DLD1 (cell line): Measurements from ENCODE around the gene EVC2.
"Not testable (repeated sequence)": the region's sequence is repeated elsewhere in the genome, so short reads cannot be mapped to it uniquely, and the experiment has no call there.

Experiments used
- in situ Hi-C: cut with HindIII; loops from 2 replicates; pipeline ENCODE4 v1.10.0; 2017; ENCODE audit warnings: low sequenced_read_pairs

Gene EVC2

DNA sequence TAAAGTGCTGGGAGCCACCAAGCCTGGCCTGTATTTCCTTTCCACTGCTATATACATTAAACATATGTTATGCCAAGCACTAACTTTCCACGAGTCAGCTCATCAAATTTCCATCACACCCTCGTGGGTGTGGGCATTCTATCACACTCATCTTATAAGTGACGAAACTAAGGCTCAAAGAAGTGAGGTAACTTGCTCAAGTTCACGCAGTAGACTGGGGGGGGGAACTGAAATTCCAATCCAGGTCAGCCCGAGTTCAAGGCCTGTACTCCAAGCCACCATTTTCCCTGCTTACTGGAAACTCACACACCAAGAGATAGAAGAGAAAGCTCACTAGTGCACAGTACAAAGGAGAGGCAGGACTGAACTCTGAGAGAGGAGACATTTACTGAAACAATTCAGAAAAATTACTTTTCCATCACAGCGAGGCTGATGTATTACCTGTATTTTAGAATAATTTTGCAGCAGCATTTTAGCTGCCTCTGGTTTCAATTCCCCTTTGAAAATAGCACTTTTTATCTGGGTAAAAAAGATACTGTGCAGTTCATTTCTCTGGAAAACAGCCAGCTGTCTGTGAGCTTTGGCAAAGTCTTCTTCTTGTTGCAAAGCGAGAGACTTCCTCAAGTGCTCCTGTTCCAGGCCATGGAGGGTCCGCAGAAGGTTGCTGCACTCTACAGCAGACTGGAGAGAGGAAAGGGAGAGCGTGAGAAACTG, 76.8 kb downstream of the EVC2 start:
- in situ Hi-C loops = no loop called here

DNA sequence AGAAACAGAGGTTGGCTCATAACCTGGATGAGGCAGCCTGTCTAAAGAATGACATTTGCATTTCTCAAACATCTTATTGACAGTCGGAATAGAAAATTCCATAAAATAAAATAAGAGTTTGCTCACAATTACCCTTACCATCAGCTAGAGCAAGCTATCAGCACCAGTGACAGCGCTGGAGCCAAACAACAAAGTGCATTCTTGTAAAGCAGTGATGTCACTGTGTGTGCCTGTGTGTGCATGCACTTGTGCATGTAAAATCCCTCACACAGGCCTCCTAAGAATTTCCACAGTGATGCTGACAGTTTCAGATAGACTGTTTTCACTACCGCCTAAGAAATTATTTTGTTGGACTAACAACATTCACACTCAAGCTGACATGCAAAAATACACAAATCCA, 77.6 kb downstream of the EVC2 start:
- in situ Hi-C loops = no loop called here

DNA sequence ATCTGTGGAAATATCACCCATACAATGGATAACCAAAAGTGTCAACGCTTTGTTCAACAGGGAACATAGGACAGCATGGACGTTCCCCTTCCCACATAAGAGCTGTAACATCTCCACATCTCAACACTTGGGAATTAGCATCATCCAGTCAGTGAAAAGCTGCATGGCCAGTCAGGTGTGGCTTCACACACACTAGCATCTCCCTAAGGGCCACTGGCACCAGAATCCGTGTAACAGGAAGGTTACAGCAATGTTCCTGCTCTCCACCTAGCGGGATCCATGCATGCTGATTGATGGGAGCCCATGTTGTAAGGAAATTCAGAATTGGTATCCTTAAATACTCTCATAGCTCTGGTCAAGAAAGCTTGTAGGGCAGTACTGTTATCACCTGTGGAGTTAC, 78.8 kb downstream of the EVC2 start:
- in situ Hi-C loops = no loop called here

DNA sequence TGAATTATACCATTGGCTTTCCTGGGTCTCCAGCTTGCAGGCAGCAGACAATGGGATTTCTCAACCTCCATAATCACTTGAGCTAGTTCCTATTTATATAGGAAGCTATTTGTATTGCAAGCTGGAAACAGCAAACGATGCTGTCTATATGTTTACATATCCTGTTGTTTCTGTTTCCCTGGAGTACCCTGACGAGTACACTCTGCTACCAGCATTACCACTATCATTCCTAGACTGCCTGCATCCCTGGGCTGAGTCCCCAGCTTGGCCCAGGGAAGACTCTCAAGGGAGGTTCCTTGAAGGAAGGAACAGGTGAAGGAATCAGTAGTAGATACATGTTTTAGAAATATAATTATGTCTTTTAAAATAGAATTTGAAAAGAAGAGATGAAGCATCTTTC, 81.4 kb downstream of the EVC2 start:
- in situ Hi-C loops = no loop called here

DNA sequence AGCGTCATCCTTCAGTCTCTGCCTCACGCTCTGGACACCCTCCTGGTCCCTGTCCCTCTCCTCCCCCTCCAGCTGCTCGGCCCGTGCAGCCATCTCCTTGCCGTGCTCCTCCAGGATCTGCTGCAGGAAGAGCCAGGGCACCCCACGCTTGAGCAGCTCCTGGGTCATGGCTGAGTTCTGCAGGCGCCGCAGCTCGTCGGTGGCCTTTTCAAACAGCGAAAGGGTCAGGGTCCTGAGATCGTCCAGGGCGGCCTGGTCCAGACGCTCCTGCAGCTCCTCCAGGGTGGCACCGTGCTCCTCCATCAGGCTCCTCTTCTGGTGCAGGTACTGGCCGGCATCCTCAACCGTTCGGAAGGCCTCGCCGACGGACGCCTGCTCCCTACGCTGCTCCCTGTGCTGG, 85.8 kb downstream of the EVC2 start:
- in situ Hi-C loops = no loop called here

DNA sequence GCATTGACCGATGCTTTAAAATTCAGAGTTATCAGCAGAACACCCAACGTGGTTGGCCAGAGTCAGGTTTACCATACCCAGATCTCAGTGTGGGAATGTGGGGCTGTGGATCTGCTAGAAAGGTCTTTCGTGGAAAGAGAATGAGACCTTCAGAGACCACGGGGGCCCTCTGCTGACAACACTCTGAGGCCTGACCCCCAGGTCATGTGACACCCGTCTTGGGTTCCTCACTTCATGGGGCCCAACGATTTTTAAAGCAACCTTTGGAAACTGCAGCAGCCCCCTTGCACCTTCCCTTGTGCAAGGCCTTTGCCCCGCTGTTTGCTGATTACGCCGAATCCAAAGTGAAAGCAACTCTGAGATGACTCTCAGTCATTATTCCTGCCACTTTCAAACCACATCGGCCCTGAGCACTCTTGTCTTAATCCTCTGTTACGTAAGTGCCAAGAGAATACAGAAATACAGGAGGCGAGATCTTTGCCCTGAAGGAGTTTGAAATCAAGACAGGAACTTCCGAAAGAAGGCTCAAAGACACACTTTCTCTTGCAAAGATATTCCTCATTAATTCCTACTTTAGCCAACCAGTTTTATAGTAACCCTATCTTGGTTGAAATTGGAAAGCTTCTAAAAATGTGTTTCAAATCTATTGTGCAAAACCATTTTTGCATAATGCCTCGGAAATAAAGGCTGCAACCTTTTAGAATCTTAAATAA, 88.3 kb downstream of the EVC2 start:
- in situ Hi-C loops = no loop called here

DNA sequence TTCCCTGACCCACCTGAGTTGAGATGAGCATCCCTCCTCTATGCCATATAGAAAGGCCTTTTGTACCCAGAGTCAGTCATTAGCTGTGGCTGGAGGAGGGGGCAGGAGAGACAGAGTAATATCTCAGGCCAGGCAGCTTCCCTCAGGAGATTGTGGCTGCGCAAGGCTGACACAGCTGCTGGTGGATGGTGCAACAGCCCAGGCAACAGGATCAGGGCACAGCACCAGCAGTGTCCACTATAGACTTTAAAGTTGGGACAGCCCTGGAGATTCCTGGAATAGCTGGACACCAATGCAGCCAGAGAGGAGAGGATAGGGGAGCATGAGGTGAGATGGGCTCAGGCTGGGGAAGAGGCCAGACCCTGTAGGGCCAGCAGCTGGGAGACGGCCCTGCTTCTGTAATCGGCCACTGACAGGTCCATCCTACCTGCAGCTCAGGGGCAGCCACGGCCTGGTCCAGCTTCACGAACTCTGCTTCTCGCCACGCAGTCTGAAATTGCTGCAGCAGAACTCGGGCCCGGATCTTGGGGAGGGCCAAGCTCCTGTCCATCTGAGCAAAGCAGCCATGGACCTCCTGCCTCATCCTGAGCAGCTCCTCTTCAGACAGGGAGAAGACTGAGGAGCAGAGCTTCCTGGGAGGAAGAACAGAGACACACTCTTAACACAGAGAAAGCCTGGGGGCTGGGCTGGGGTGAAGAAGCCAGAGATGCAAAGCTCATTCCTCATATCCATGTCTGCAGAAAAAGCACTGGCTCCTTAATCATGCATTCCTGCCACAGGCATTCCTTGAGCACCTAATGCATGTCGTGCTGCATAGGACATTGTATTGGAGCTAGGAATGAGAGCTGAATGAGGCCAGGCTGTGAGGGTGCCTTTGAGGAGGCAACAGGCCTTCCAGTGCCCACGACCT, 90.1 kb downstream of the EVC2 start:
- in situ Hi-C loops = no loop called here

DNA sequence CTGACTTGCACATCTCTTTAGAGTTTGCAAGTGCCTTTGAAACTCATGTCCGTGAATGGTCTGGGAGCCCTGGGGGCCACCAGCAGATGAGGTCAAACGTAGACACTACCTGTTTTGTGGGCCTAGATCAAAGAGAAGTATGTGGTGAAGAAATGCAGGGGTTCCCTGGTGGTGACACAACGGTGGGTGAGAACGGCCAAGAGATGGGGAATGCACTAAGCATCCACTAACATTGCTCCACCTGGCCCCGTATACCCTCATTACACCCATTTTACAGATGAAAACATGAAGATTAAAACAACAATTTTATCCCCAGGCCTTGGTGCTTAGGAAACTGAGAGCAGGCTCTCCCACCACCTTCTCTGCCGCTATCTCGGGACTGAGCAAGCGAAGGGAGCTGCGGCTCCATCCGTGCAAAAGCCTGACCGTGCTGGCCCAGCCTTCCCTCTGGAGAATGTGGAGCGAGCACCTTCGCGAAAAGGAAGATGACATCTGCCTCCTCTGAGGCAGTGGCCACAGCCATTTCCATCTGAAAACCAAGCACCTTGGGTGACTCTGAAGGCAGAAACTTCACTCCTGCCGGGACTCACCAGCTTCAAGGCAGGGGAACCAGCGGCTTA, 91.9 kb downstream of the EVC2 start:
- in situ Hi-C loops = no loop called here

DNA sequence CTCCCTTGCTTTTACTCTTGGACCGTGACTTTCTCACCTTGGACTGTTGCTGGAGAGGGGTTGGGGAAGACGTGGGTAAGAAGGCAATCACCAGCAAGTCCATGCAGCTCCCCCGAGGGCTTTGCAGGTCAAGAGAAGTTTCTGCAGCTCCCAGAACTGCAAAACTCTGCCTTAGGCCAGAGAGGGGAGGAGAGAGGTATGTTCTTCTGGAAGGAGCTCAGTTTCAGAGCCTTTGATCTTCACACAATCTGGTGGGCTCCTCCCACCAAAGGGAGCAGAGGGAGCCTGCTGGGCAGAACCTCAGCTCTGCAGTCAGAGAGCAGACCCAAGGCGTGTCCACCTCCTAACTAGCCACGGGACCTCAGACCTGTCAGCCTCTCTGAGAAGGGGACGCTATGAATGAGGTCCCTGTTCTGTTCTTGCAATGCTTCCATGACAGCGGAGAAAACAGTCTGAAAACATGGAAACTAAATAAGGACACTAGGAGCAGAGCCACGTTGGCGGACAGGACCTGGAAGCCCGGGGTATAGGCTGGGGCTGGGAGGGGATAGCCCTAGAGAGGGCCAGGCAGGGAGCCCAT, 92.8 kb downstream of the EVC2 start:
- in situ Hi-C loops = no loop called here

DNA sequence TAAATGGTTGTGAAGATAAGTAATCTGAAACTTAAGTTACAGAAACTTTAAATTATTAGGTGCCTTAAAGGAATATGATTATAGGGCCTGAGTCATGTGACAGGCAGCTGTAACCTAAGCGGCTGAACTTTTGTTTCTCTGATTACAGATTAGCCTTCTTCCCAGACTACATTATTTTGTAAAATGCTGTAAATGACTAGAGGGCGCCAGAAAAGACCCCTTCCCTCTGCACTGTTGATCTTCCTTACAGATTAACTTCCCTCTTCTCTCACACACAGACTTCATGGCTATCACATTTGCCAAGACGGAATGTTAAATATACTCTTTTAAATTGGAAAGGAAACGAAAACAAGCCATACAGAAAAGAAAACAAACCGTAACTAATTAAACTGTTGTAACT, 96.6 kb downstream of the EVC2 start:
- in situ Hi-C loops = no loop called here

DNA sequence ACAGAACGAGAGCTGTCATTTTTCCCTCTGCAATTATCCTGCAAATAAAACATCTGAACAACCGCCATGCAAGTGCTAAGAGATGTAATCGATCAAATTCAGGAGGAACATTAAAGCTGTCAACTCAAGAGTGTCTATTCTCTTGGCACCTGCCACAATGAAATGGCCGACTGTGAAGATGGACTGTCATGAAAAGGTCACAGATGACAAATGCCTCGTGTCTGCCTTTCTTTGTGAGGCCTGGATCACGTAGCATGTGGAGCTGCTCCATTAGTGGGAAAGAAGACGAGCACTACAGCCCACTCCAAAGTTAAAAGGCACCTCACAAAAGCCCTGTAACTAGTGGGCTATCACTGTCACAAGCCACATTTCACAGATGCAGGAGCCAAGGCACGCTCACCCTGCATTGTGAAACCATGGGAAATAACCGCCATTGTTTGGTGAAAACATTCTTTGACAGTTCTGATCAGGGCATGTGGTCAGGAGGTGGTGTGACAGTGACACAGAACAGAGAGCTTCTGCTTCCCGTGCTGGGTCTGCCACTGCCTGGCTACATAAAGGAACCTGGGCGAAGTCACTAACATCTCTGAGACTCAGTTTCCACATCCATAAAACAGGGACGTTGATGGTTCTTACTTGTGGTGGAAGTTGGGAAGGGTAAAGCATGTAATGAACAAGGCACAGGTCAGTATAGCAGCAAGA, 98.9 kb downstream of the EVC2 start:
- in situ Hi-C loops = no loop called here

DNA sequence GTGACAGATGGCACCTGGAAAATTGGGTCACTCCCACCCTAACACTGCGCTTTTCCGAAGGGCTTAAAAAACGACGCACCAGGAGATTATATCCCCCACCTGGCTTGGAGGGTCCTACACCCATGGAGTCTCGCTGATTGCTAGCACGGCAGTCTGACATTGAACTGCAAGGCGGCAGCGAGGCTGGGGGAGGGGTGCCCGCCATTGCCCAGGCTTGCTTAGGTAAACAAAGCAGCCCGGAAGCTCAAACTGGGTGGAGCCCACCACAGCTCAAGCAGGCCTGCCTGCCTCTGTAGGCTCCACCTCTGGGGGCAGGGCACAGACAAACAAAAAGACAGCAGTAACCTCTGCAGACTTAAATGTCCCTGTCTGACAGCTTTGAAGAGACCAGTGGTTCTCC, 114.5 kb downstream of the EVC2 start:
- in situ Hi-C loops = not testable (repeated sequence)

DNA sequence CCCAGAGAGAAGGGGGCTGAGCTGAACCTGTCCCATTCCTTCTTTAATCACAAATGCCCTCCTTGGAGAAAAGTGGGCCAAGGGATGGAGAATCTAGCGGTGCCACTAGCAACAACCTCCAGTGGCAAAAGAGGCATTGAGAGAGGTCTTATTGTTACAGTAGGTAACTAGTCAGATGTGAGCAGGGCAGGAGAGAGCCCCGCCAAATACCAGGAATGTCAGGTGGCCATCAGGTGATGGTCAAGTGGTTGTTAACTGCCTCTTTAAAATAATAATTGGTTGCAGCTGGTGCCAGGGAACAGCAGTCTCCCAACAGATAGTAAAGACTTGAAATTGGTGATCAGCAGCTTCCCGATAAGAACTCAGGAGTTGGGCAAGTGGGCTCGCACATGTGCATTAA, 116.1 kb downstream of the EVC2 start:
- in situ Hi-C loops = no loop called here

DNA sequence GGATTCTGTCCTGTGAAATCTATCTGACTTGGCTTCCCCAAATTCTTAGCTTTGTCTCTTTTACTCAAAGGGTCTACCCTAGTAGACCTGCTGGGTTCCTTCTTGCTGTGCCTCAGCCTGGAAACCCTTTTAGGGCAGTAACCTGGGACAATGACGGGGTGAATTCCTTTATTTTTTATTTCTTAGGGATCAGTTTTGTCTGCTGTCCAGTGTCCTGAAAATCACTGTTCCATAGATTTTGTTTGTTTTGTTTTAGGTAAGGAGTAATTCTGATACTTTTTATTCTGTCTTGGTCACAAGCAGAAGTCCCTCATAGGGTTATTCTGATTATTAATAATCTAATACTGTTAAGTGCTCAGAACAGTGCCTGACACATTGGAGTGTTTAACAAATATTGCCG, 118.9 kb downstream of the EVC2 start:
- in situ Hi-C loops = no loop called here

DNA sequence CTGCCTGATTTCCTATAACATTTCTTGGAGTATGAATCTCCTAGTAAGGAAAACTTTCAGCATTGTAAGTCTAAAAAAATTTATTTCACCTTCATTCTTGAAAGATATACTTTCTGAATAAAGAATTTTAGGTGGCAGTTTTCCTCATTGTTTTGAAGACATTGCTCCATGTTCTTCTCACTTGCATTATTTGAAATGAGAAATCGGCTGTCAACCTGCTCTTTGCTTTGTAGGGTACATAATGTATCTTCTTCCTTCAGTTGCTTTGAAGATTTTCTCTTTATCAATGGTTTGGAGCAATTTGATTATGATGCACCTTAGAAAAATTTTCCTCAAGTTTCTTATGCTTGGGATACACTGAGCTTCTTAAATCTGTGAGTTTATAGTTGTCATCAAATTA, 120.3 kb downstream of the EVC2 start:
- in situ Hi-C loops = no loop called here

DNA sequence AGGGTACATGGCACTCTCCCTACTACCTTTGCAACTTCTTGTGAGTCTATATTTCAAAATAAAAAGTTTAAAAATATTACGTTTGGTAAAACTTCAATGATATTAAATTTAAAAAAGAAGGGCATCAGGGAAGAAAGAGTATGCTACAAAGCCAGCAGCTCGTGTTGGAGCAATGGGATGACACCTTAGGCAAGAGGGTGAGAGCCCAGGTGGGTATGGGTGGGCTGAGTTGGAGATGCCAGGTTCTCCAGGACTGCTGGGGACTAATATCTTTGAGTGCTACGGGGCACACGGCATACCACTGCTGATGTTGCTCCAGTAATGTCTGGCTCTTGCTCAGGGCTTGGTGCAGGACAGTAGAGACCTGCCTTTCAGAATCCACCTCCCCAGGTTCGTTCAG, 132.4 kb downstream of the EVC2 start:
- in situ Hi-C loops = no loop called here

DNA sequence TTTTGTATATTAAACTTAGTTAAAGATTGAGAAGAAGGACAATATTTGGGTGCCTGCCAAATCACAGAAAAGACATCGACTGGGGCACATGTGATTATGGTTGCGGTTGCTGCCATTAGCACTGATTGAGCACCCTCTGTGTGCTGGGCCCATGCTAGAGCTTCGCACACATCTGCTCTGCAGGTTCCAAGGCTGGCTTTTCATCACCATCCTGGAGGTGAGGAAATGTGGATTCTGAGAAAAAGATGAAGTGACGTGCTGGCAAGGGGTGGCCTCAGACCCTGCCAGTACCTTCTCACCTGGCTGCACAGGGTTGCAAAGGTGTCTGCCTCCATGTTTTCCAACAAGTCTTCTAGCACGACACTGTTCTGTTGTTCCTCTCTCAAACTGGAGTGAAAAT, 134.0 kb downstream of the EVC2 start:
- in situ Hi-C loops = no loop called here

DNA sequence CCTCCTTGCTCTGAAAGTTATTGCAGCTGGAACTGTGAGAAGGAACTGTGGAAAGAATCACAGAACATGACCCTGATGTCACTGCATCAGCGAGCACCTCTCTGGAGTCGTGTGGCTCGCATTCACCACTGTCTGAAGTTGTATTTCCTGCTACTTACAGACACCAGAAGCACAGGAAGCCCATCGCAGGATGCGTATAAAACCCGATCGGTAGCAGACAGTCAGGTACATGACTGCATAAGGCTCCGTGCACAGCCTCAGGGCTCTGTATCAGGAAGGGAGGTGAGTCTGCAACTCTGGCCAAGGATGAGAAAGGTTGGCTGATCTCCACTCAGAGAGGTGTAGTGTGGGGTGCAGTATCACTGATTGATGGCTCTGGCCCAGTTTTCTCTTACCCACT, 134.4 kb downstream of the EVC2 start:
- in situ Hi-C loops = no loop called here

DNA sequence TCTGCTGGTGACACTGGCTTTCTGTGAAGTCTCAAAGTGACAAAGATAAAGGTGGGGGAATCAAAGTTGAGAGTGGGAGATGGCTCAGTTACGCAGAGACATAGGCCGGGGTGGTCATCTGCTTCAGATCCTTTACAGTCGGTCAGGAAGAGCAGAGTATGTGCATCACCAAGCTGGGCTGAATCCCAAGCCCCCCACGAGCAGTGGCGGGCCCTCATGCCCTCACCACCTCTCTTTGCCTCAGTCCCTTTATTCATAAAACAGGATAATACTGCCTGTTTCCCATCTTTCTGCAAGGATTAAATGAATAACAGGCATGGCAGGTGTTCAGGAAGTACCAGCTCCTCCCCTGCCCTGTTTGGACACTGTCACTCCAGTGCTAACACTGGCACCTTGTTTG, 135.6 kb downstream of the EVC2 start:
- in situ Hi-C loops = no loop called here

DNA sequence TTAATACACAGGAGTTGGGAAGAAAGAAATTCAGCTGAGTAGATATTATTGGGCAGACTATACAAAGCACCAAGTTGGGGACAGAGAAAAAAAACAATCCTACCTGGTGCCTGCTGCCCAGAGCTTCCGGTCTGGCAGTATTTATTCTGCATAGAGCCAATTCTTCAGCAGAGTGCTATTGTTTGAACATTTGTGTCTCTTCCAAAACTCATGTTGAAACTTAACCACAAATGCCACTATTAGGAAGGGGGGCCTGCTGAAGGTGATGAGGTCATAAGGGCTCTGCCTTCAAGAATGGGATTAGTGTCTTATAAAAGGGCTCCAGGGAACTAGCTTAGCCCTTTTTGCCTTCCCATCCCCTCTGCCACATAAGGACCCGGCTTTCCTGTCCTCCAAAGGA, 136.2 kb downstream of the EVC2 start:
- in situ Hi-C loops = no loop called here
